DOHH2 (cell line): ENCODE results near the gene SIGLEC12.
"Not testable (repeated sequence)": the region's sequence is repeated elsewhere in the genome, so short reads cannot be mapped to it uniquely, and the experiment has no call there.

Source experiments
- CTCF ChIP-seq: fragments of 200-600 bp; sonication (generic); IDR thresholded peaks from one replicate; pipeline ENCODE4 v1.5.1; 2014; ENCODE audit warnings: antibody characterized with exemption, mild to moderate bottlenecking, low read depth, low read length; ENCODE audit not compliant: poor library complexity, severe bottlenecking
- EZH2phosphoT487 ChIP-seq: fragments of 200-600 bp; sonication (generic); IDR thresholded peaks from 2 replicates; pipeline ENCODE4 v1.6.1; 2017; ENCODE audit warnings: borderline replicate concordance, mild to moderate bottlenecking, antibody characterized with exemption, low read length, moderate library complexity, mixed read lengths

- TF ChIP-seq CTCF, EZH2phosphoT487: not testable (repeated sequence)
Observed at GRCh38 chr19:51463976-51464581, 37.5 kb downstream of the SIGLEC12 start.
